Activated CD8-positive, alpha-beta memory T cell treated with anti-CD3 and anti-CD28 coated beads for 1 hour (primary cell): ENCODE data around the gene RING1.

Experiments used
- DNase-seq, 2 donors: peaks; one replicate each; pipeline ENCODE4 v3.0.0-alpha.2; 2020; ENCODE audit warnings: low read depth in 1 of 2; ENCODE audit errors: extremely low read depth in 1 of 2

Gene RING1

DNA sequence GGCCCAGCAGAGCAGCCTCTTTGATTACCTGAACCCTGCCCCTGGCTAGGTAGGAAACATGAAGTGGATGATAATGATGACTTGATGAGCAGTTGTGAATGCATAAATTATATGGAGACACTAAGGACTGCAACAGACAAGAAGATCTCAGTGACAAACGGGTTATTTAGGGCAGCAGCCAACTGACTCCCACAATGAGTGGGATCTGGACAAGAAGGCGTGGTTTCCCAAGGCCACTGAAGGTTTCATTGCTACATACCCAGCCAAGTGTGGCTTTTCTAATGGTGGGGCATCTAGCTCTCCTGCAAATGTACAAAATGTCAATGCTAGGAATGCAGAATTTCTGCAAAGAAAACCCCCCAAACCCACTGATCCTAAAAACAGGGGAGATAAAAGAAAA is 29.4 kb downstream of the RING1 start:
- DNase-seq = no peak

DNA sequence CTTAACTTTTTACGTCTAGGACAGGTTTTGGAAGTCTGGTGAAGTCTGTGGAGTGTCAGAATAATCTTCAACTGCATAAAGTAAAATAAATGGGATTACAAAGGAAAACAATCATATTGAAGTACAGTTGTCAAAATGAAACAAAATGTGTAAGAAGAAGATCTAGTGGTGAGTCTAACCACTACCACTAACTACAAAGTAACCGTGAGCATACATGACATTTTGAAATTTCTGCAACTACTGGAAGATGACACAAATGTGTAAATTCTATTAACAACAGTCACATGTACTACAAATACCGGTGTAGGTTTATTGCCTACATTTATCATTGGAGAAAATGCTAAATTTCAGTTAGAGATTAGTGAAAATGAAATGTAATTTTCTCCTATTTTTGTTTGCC is 33.7 kb downstream of the RING1 start:
- DNase-seq = no peak

DNA sequence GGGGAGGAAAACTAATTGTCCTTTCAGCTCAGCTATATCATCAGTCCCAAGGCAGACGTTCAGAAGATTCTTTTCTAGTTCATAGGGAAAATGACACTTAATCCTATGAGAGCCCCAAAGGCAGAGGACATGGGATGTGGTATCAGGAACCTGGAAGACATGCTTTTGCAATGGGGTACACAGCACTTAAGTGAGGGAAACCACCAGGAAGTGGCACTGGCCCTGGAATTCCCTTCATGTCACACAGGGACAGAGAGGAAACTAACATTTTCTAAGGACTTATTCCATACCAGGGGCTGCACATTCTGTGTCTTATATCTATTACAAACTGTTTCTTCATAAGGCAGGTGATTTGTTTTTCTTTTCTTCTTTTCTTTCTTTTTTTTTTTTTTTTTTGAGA is 35.2 kb downstream of the RING1 start:
- no peak for DNase-seq

DNA sequence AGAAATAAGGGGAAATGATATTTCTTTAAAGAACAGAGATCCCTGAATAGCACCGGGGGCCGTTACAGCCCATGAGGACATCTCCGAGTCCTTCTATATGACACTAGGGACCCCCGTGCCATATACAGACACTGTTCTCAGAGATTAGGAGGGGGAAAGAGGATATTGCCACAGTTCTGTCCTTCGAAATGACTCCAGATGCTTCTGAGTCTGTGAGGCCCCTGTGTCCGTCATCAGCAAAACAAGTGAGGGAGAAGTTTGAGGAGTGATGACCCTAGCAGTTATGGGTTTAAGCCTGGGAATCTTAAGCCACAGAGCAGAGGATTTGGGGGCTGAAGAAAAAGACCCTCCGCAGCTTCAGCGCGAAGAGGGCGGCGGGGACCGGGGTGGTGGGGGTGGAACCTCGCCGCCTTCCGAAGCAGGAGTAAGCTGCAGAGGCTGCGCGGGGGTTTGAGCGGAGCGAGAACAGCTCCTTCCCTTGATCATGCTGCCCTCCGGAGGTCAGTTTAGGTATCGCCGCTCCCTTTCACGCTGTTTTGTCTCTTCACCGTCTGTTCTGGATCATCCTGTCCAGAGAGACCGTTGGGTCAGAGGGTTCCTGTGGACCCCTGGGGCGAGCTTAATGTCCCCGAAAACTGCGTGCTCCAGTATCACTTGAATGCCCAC is 39.8 kb downstream of the RING1 start:
- peak; percentile 83 to 86 for DNase-seq

DNA sequence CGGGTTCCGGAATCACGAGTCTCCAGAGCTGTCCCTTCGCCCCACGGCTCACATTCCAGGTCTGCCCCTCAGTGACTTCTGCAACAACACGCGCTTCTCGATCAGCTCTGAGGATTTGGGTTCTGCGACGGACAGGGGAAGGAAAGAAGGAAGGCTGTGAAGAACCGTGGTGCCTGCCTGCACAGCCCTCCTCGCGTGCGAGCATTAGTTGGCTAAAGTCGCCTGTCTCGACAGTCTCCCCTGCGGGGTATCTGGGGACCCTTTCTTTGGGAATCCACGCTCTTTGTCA is 40.3 kb downstream of the RING1 start:
- no peak for DNase-seq

DNA sequence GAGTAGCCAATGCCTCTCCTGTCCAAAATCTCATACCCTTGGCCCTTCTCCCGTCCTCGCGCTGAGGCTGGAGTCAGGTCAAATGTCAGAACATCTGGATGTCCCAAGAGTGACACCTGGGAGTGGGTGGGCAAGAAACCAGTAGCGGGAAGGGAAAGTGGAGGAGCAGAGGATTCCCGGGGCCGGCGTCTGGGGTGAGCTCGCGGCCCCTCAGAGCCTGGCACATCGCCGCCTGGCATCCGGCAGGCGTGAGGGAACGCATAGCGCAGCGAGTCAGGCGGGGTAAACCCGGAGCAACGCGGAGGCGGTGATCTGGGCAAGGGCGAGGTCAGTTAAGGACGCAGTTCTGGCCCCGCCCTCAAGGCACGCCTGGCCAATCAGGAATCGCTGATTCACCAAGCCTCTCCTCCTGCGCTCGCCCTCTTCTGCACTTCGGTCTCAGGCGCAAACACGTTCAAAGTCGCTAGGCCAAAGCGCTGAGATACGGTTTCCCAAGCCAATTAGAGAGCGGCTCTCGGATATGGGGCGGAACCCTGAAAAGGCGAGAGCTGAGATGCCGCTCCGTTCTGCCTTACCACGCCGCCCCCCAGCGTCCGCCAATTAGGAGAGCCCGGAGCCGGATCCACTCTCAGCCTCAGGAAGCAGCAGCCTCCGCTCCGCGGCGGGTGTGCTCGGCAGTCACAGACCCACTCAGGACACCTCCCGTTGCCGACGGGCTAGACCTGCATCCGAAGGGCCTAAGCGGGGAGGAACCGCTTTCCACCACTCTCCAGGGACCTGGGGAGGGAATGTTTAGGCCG is 40.8 kb downstream of the RING1 start:
- DNase-seq = peak; percentile 87 to 92

DNA sequence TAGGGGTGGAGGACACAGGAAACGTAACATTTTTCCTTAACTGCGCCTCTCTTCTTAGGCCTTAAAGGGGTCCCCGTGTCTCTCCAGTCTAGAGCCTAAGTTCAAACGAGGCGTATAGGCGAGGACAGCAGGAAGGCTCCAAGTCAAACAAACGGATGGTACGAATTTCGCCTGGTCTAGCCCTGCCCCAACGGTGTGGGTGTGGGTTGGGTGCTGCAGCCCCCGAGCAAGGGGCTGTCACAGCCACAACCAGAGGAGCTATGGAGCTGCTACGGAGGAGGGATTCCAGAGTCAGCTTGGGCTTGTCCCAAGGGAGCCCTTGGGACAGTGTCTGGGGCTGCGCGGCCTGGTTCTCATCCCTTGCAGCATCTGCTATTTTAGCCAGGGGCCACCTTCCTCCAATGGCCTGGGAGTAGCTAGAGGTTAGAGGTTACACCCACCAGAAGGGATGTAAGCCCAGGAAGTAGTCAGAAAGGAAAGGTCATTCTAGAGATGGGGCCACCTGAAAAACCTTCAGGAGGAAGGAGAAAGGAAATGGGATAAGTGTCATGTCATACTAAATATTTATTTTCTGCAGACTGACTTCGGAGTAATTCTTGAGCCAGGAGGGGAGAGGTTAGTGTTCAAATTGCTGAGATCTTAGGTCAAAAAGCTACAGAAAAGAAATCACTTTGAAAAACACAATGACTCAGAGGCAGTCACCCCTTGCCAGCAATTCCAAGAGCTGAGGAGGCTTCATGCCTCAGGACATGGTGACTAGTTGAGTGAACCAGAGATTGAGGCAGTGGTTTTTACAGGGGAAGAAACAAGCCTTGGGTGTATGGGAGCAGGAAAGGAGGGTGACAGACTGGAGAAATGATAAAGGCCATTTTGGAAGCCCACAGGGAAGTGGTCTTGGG is 41.7 kb downstream of the RING1 start:
- DNase-seq = no peak

DNA sequence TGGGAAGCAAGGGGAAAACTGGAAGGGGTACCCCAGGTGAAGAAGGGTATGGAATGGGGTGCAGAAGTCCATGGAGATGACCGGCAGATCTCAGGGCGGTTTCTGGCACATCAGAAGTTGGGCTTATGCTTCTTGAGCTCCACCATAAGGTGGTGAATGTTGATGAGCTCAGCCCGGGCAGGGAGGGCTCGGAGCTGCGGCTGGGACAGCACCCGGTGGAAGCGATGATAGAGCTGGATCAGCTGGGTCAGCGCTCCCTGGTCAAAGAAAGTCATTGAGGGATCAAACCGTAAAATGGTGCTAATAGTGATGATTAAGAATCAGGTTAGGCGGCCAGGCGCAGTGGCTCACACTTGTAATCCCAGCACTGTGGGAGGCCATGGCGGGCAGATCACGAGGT is 42.4 kb downstream of the RING1 start:
- DNase-seq = no peak

DNA sequence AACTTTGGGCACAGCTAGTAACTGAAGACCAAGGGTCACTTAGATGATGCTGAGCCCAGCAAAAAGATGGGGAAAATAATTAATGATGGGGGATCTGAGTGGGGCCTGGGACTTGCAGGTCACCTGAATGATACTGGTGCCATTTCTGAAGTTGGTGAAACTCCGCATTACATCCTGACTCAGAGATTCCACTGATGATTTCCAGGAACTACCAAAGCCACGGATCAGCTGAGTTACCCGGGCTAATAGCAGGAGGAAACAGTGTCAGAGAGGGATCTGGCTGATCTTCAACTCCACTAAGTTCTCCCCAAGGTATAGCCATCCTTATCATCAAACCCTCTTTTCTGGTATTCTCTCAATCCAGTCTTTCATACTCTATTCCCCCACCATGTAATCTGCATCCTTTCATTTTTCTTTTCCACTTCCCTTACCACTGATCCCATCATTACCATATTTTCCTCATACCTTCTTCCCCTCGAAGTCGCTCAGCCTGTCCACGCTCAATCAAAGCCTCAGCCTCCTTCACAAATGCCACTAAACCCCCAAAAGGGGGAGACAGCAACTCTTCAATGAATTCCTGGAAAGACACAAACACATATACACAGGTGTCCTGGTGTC is 43.2 kb downstream of the RING1 start:
- DNase-seq = no peak

DNA sequence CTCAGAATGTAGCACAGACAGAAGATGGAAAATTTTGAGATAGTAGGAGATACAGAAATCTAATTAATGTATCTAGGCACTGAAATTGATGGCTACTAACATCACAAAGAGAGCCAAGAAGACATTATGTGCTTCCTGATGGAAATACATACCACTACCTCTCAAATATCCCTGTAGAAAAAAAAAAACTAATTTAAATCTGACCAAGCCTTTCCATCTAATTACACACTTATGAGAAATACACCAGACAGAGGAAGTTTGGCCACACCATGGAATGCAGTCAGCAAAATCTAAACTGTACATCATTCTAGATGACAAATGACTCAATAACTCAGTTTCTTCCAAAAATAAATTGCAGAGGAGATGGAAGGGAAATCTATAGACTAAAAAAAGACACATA is 44.5 kb downstream of the RING1 start:
- no peak for DNase-seq

DNA sequence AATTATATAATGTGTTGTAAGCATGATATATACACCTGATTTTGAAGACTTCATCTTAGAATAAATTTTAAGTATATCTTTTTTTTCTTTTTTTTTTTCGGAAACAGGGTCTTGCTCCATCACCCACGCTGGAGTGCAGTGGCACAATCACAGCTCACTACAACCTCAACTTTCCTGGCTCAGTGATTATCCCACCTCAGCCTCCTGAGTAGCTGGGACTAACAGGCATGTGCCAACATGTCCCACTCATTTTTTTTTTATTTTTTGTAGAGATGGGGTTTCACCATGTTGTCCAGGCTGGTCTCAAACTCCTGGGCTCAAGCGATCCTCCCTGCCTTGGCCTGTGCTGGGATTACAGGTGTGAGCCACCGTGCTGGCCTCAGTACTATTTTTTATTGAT is 46.3 kb downstream of the RING1 start:
- DNase-seq = no peak

DNA sequence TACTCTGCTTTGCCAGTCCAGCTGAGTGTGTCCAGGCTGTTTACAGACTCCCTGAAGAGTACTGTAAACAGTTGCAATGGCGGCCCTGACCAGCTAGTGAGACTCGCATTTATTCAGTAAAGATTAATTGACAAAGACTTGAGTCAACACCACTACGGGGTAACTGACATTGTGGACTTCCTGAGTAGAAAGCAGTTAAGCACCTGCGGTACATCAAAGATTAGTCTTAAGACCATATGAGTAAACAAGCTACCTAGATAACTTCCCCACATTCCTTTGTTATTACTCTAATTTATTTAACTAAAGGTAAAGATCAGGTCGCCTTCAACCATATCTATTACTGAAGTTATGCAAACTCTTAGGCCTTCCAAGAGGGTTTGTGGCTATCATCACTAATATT is 50.7 kb downstream of the RING1 start:
- DNase-seq = no peak
